Stimulated activated CD4-positive, alpha-beta T cell treated with anti-CD3 and anti-CD28 coated beads, Interleukin-15, amount 100 ng/mL, for 48 hours (primary cell): ENCODE data around the gene SEC23IP.
"Not testable (repeated sequence)": the region's sequence is repeated elsewhere in the genome, so short reads cannot be mapped to it uniquely, and the experiment has no call there.

ENCODE experiments used
- DNase-seq, 2 donors: peaks; one replicate each; pipeline ENCODE4 v3.0.0-alpha.2; 2020; ENCODE audit warnings: low read depth in 2 of 2

SEC23IP gene

DNA sequence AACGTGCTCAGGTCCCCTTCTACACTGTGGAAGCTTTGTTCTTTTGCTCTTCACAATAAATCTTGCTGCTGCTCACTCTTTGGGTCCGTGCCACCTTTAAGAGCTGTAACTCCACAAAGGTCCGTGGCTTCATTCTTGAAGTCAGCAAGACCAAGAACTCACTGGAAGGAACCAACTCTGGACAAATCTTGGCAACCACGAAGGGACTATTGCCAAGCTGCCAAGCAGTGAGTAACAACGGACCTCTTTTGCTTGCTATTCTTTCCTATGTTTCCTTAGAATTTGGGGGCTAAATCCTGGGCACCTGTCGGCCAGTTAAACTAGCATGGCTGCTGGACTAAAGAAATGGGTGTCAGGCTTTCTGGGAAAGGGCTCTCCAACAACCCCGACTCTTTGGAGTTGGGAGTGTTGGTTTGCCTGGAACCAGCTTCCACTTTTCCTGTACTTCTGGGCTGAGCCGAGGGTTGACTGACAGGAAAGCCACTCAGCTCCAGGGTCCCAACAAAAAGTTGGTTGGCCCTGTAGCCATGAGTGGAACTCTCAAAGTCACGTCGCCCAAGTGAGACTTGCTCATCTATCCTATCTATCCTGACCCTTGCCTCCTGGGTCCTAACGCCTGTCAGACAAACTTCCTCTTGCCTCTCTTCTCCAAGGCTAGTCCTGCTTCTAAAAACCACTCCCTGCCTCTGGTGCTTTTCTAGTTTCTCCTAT is 8.5 kb upstream of the SEC23IP start:
- not testable (repeated sequence) for DNase-seq

DNA sequence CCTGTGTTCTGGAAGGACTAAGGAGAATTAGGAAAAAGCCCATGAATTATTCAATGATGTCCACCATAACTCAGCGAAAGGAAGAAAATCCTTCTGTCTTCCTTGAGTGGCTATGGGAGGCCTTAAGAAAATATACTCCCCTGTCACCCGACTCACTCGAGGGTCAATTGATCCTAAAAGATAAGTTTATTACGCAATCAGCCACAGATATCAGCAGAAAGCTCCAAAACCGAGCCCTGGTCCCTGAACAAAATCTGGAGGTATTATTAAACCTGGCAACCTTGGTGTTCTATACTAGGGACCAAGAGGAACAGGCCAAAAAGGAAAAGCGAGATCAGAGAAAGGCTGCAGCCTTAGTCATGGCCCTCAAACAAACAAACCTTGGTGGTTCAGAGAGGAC is 6.5 kb upstream of the SEC23IP start:
- not testable (repeated sequence) for DNase-seq

DNA sequence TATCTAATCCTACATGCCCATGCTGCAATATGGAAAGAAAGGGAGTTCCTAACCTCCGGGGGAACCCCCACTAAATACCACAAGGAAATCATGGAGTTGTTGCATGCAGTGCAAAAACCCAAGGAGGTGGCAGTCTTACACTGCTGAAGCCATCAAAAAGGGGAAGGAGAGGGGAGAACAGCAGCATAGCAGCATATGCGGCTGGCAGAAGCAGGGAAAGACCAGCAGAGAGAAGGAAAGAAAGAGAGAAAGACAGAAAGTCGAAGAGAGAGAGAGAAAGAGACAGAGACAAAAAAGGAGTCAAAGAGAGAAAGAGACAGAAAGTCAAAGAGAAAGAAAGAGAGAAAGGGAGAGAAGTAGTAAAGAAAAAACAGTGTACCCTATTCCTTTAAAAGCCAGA is 3.8 kb upstream of the SEC23IP start:
- not testable (repeated sequence) for DNase-seq

DNA sequence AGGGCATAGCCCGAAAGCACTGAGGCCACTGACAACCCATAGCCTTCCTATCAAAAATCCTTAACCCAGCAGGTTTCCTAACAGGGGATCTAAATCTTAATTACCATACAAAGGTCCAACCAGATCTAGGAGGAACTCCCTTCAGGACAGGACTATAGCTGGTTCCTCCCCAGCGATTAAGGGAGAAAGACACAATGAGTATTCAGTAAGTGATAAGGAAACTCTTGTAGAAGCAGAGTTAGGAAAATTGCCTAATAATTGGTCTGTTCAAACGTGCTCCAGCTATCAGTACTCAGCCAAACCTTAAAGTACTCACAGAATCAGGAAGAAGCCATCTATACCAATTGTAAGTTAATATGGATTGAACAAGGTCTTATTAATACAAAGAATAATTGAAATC is 3.3 kb upstream of the SEC23IP start:
- DNase-seq: not testable (repeated sequence)

DNA sequence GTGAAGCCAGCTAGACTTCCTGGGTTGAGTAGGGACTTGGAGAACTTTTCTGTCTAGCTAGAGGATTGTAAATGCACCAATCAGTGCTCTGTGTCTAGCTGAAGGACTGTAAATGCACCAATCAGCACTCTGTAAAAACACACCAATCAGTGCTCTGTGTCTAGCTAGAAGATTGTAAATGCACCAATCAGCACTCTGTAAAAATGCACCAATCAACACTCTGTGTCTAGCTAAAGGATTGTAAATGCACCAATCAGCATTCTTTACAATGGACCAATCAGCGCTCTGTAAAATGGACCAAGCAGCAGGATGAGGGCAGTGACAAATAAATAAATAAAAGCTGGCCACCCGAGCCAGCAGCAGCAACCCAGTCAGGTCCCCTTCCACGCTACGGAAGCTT is 2.2 kb upstream of the SEC23IP start:
- DNase-seq: not testable (repeated sequence)

DNA sequence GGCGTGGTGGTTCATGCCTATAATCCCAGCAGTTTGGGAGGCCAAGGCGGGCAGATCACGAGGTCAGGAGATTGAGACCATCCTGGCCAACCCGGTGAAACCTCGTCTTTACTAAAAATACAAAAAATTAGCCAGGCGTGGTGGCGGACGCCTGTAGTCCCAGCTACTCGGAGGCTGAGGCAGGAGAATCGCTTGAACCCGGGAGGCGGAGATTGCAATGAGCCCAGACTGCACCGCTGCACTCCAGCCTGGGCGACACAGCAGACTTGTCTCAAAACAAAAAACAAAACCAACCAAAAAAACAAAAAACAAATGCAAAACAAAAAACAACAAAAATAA is 712 bp upstream of the SEC23IP start:
- not testable (repeated sequence) for DNase-seq

DNA sequence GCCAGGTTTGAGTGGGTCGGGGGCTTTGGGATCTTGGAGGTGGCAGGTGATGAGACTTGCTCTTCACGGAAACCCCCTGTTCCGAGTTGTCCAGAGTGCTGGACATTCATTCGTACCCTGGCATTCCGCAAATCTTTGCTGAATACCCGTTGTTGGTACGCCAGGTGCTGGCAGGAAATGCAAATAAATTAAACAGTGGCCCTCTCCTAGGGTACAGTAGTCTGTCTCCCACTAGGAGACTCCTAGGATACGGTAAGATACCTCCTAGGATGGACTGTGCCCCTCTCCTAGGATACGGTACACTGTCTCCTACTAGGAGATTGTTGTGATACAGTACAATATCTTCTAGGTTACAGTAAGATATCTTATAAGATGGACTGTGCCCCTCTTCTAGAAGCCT is 544 bp downstream of the SEC23IP start:
- no peak for DNase-seq

DNA sequence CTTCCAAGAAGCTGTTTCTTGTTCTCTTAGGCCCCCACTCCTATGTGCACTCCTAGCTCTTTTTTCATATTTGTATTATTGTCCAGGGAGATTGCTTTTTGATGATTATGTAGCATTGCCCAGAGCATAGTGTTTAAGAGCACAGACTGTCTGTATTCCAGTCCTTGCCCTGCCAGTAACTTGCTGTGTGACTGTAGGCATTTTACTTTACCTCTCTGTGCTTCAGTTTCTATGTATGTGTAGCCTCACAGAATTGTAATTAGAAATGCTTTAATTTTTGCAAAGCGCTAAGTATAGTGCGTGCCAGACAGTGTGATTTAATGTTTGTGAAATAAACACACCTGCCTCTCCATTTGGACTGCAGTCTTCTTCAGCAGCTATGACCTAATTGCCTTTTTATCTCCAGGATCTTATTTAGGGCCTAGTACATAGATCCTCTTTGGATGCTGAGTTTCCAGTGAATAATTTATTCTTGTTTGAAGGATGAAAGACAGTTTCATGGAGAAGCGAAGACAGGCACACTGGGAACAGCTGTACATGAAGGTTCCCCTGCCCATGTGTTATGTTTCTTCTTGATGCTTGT is 1.4 kb downstream of the SEC23IP start:
- no peak for DNase-seq

DNA sequence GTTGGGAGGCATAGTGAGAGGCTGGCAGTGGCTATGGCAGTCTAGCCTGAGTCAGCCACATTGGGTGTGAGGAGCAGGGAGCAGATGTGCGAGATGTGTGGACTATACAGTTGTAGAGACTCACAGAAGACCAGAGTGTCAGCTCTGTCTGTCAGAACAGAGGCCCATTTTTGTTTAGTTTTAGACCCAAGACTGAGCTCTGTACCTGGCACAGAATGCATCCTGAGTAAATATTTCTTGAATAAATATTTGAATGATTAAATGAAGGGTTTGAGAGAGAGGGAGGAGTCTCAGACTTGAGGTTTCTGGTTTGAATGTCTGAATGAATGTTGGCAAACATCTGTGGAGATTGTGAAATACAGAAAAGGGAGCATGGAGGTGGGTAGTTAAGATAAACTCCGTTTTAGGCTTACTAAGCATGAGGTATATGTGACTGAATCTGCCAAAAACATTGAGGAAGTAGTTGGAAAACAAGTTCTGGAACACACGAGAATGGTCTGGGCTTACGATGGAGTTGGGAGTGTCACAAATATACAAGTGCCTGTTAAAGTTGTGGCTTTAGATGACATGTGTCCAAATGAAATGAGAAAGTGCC is 3.6 kb downstream of the SEC23IP start:
- DNase-seq: no peak

DNA sequence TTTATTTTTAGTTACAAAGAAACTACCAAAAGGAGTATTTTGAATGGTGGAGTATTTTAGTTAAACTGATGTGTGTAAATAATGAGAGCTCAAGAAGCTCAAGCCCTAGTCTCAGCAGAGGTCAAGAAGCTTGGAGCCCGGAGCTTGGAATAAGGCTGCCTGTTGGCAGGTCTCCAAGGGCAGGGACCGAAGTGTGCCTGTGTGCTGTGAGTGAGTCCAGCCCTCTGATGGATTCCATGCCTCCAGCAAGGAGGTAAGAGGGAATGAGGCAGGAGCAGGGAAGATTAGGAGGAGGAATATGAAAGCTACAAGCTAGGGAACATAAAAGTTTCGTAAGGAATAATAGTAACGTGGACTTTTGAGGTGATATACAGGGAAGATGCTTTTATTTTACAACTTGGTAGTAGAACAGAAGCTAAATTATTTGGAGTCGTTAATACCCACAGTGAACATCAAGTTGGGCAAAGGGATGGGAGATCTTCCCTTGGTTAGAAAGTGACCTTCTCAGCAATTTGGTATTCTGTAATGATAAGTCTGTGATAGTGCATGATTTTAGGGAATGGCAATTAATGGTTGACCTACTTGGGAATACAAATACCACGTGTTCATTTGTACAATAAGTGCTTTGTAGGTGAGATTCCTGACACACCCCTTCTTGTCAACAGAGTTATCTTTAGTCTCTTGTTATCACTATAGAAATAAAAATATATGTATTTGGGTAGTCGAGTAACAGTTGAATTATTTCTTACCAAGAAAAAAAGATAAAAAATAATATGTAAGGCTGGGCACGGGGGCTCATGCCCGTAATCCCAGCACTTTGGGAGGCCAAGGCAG is 4.6 kb downstream of the SEC23IP start:
- no peak for DNase-seq

DNA sequence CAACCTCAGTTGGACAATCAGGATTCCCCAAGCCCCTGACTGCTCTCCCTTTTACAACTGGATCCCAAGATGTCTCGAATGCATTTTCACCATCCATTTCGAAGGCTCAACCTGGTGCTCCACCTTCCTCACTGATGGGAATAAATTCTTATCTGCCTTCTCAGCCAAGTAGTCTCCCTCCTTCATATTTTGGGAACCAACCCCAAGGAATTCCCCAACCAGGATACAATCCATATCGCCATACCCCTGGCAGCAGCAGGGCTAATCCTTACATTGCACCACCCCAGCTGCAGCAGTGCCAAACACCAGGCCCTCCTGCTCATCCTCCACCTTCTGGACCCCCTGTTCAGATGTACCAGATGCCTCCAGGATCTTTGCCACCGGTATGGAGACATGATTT is 6.0 kb downstream of the SEC23IP start:
- no peak for DNase-seq

DNA sequence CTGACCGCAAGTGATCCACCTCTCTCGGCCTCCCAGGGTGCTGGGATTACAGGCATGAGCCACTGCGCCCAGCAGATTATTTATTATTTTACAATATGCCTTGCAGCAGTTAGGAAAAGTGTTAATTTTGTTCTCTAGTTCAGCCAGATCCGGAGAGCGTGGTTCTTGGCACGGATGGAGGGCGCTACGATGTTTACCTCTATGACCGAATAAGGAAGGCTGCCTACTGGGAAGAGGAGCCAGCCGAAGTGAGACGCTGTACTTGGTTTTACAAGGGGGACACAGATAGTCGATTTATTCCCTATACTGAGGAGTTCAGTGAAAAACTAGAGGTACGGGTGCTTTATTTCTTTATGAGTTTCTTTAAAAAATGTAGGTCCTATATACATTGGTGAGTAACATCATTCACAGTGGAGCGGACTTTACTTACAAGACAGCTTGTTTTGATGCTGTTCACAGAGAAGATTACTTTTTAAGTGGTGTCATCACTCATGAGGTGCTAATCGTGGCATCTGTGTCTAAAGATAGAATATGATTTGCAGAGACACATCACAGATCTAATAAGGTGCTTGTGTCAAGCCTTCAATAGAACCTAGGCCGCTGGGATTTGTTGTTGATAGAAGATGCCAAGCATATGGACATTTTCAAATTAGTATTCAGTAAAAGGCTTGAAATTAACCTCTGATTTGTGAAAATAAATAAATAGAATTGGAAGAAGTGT is 11.6 kb downstream of the SEC23IP start:
- no peak for DNase-seq

DNA sequence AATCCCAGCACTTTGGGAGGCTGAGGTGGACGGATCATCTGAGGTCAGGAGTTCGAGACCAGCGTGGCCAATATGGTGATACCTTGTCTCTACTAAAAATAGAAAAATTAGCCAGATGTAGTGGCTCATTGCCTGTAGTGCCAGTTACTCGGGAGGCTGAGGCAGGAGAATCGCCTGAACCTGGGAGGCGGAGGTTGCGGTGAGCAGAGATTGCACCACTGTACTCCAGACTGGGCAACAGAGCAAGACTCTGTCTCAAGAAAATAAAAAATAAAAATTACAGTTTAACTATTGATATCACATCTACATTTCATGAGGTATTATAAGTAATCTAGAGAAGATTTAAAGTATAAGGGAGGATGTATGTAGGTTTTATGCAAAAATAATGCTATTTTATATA is 15.2 kb downstream of the SEC23IP start:
- DNase-seq: not testable (repeated sequence)

DNA sequence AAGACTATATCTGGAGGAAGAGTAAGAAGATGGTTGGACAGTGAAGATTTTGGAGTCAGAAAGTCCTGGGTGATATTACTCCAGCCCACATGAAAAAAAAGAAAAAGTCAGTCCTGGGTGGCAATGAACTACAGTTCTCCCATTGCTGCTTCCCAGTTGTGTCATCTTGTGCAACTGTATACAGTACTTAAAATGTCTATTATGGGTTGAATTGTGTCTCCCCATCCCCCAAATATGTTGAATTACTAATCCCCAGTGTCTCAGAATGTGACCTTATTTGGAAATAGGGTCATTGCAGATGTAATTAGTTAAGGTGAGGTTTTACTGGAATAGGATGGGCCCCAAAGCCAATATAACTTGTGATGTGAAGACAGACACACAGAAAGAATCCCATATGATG is 15.6 kb downstream of the SEC23IP start:
- no peak for DNase-seq

DNA sequence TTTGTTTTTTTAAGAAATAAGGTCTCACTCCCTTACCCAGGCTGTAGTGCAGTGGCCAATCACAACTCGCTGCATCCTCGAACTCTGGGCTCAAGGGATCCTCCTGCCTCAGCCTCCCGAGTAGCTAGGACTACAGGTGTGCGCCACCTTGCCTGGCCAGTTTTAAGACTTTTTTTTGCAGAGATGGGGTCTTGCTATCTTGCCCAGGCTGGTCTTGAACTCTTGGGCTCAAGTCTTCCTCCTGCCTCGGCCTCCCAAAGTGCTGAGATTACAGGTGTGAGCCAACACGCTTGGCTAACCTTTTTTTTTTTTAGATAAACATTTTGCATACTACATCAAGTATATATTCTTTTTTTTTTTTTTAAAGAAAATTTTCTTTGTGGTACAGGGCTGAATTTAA is 18.2 kb downstream of the SEC23IP start:
- no peak for DNase-seq

DNA sequence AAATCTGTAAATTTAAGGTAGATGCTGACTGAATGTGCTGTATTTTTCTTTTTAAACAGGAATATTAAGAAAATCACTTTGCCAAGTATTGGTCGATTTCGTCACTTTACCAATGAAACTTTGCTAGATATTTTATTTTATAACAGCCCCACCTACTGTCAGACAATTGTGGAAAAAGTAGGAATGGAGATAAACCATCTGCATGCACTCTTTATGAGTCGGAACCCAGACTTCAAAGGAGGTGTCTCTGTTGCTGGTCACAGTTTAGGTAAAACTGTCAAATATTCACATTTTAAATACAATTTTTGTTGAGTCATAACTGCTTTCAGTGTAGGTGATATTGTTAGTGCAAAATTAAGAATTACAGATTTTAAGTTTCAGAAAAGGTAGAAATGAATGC is 25.2 kb downstream of the SEC23IP start:
- DNase-seq: no peak

DNA sequence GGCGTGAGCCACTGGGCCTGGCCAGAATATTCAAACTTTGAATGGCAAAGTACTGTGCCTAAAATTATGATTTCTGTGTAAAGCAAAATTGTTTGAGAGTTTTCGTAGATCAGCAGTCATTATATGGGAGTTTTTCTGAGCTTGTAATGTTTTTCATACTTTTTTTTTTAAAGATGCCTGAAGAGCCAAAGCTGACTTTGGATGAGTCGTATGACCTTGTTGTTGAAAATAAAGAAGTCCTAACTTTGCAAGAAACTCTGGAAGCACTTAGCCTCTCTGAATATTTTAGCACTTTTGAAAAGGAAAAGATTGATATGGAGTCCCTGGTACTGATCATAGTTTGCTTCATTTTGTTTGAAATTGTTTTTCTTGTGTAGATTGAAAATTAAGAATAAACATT is 26.7 kb downstream of the SEC23IP start:
- DNase-seq: no peak

DNA sequence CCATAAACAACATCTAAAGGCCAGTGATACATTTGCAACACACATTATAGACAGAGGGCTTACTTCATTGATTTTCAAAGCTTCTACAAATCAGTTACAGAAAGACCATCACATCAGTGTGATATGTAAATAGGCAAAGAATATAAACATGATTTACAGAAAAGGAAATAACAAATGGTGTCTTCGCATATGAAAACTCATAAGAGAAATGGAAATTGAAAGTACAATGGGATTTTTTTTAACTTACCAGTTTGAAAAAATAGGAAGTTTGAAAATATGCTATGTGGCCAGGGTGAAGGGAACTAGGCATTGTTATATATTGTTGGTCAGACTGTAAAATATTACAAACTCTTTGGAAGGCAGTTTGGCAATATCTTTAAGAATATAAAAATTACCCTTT is 27.3 kb downstream of the SEC23IP start:
- no peak for DNase-seq

DNA sequence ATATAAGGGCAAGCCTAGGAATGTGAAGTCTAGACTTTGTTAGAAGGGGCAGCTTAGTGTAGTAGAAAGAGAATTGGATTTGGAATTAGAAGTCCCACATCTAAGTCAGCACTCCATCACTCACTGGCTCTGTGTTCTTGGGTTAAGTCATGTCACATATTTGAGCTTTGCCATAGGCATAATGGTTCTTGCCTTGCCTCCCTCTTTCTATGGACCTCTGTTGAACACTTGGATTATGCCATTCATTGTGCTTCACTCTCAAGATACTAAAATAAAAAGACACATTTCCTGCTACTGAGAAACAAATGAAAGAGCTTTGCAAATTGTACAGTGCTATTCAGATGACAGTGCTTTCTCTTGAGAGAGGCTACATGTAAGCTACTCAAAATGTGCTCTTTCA is 35.9 kb downstream of the SEC23IP start:
- DNase-seq: no peak

DNA sequence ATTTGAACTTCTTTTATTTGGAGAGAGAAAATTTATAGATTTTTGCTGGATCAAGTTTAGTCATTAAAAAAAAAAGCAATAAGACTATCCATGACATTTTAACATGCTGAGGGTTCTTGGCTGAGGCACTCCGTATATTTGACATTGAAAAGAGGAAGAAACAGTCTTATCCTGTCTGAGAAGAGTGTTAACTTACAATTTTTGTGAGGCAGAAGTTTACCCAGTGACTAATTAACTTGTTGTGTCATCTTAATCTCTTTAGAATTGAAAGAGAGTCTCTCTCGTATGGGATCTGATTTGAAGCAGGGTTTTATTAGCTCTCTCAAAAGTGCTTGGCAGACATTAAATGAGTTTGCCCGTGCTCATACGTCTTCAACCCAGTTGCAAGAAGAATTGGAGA is 39.3 kb downstream of the SEC23IP start:
- no peak for DNase-seq

DNA sequence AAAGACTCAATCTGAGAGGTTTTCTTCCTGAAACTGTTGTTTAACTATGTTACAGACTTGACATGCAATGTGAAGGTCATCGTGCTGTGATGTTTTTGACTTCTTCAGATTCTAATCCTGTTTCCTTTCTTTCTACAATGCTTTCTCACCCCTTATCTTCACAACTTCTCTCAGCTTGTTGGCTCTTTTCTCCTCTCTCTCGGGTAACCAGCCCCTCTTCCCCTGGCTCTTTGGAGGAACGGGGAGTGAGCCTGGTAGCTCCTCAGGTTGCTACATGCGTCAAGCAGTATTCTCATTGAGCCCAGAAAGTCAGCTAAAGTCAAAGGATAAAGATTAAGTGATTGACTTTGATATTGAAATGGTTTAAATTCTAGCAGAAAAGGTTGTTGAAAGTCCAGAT is 40.1 kb downstream of the SEC23IP start:
- no peak for DNase-seq

DNA sequence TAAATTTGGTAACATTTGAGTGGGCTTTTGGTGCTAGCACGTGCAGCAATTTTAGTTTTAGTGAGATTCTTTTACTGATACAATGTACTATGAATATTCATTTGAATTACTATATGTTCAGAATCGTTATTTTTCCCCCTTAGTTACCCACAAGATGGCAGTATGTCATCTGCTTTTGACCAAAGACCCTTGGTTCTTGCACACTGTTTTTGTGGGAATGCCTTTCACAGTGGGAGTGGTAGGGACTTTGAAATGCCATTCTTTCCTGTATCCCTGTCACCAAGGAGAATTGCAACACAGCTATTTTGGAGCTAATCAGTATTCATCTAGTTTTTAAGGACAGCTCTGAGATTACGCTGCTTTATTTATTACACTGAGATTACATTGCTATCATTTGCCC is 40.6 kb downstream of the SEC23IP start:
- DNase-seq: no peak
